T-helper 1 cell (primary cell): ENCODE results near the gene KRTAP3-2.

ENCODE experiments used
- DNase-seq, 5 donors: peaks; one replicate each; pipeline ENCODE4 v3.0.0-alpha.2; 2012 to 2020

The KRTAP3-2 gene

DNA sequence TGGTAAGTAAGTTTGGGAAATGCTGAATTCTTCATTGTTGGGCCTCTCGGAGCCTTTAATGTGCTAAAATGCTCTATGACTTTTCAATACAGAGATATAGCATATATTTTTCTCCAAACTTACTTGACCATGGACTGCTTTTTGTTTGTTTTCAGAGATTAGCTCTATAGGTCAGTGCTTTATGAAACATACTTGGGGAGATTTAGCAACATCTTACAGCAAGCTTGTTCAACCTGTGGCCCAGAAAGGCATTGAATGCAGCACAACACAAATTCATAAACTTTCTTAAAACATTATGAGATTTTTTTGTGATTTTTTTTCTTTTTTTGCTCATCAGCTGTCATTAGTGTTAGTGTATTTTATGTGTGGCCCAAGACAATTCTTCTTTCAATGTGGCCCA lies 10.2 kb upstream of the KRTAP3-2 start:
- DNase-seq: no peak

DNA sequence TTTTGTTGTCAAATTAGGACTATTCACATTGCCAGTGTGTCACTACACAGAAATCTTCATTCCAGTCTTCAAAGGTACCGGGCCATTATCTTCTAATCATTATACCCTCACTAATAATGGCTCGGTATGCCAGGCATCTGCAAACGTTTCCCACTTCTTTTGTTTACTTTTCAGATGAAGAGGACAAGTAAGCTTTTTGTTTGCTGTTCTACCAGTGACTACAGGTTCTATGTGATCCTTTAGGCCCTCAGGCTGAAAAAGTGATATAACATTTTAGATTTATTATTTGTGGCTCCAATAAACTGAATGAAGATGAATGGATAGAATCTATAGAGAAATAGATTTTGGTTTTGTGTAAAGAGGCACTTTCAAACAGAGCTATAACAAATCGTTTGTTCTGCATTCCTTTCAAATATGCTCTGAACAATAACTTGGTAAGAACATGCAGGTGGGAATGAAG lies 9.6 kb upstream of the KRTAP3-2 start:
- DNase-seq: no peak

DNA sequence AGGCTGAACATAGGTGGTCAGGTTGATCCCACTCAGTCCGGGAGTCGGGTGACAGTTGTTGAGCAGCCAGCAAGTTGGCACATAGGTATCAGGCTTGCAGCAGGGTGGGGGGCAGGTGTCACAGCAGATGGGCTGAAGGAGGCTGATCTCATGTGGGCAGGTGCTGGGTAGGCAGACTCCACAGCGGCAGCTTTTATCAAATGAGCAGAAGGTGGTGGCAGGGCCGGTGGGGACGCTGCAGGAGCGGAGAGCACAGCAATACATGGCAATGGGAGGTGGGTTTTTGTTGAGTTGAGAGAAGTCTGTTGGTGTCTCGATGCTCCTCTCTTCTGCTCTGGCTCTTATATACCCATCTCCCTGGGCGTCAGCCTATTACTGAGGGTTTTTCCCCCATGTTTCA lies 9.1 kb upstream of the KRTAP3-2 start, which contains the start of gene KRTAP3-1:
Gene KRTAP3-1, minus strand, starts transcription at position 318 of the 400 bp plus-strand sequence. Its CDS starts 54 bp downstream, at position 264.
- no peak for DNase-seq

DNA sequence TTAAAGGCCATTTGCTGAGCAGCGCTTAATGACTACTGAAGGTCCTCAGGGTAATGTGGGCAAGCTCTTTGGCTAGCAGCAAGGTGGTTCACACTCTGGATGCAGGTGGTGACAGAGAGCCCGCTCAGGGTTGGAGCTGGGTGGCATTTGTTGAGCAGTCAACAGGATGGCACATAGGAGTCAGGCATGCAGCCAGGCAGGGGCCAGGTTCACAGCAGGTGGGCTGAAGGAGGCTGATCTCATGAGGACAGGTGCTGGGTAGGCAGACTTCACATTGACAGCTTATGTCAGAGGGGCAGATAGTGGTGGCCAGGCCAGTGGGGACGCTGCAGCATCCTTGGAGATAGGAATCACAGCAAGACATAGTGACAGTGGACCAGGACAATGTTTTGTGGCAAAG lies 4.7 kb upstream of the KRTAP3-2 start:
- DNase-seq: no peak

DNA sequence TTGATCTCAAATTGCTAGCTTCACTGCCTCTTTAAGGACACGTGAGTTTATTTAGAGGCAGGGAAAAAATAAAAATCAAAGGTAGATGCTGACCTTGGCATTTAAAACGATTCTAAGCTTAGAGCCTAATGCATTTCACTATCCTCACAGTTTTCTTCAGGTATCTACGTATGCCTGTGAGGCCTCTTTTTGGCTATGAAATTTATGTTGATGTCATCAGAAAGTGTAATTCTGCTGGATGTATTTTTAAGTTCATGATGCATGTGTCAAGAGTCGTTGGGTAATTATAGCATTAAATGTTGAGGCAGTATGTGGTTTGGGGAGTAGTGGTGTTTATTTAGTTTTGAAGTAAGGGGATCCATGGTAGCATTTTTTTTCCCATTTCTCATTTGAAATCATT lies 4.2 kb upstream of the KRTAP3-2 start:
- DNase-seq: no peak

DNA sequence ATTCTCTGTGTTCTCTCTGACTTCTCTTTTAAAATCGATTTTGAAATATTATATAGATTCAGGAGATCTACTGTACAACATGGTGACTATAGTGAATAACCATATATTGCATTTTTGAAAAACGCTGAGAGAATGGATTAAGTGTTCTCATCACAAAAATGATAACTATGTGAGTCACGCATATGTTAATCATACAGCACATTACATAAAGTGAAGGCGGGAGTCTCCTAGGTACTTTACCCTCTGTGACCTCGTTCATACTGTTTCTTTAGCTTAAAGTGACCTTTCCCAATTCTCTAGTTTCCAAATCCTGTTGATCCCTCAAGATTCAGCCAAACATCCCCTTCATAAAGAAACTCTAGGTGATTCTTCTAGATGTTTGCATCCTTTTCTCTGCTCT lies 3.1 kb upstream of the KRTAP3-2 start:
- no peak for DNase-seq

DNA sequence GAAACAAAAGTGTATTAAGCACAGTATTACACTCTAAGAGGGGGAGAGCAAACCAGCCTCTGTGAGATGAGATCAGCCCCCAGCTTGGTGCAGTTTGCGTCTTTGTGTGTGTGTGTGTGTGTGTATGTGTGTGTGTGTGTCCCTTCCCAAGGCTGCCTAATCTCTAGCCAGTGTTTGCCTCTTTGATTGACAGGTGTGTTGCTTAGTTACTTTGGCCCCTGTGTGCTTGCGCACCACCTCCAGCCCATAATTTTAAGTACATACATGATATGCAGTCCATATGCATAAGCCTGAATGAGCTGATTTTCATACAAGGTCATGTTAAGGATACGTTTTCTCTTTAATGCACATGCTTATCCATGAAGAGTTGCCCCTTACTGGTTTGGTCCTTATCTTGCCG lies 2.1 kb upstream of the KRTAP3-2 start:
- DNase-seq: no peak

DNA sequence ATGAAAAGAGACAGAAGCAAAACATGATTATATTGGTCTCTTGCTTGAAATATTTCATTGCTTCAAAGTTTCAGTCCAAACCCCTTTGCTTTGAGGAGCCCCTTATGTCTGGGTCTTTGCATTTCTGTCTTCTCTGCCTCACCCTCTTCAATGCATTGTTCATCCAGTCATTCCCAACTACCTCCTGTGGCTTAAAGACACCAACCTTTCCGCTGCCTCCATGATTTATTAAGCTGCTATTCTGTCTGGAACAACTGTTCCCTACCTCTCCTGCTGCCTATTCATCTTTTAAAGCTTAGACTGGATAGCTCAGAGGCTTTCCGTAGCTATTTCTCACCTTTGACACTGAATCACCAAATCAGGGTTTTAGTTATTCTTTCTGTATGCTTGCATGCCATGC lies 2.3 kb downstream of the KRTAP3-2 start:
- DNase-seq: no peak

DNA sequence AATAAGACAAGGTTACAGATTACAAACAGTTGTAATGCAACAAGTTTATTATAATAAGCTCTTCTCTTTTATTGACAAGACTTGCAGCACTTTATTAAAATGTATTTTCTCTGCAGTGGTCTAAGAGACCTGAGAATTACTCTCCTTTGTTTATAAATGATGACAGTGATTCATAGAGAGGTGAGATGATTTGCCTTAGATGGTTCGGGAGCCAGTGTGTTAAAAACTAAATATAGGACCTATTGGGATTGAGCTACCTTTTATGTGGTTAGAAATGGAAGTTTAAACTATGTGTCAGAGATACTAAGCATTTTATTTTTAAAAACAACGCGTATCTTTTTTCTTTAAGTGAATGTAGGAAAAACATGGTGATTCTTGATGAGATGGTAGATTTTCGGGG lies 2.9 kb downstream of the KRTAP3-2 start:
- DNase-seq: no peak

DNA sequence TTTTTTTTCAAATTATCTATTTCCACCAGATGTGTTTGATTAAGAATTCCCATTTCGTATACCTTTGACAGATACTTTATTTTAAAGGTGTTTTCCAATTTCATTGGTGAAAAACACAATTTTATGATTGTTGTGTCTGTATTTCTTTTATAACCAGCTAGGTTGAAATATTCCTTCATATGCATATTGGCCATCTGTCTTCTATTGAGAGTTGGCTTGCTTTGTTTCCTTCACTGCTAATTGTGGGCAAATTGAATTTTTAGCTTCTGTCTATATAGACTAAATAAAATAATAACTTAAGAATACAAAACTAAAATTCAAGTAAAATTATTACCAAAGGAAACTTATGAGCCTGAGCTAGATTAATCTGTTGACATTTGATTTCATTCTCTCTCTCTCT lies 4.6 kb downstream of the KRTAP3-2 start:
- DNase-seq: no peak

DNA sequence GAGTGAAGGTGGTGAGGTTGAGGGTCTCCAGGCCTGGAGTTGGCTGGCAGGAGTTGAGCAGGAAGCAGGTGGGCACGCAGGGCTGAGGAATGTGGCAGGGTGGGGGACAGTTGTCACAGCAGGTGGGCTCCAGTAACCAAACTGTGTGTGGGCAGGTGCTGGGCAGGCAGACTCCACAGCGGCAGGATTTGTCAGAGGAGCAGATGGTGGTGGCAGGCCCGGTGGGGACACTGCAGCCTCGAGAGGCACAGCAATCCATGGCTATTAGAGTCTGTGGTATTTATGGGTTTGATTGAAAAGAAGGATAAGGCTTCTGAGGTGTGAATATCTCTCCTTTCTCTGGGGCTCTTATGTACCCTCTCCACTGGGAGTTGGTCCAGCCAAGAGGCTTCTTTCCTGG lies 5.9 kb downstream of the KRTAP3-2 start, which contains the start of gene KRTAP3-3:
Gene KRTAP3-3, minus strand, starts transcription at position 326 of the 400 bp plus-strand sequence. Its CDS starts 67 bp downstream, at position 259.
- DNase-seq: no peak

DNA sequence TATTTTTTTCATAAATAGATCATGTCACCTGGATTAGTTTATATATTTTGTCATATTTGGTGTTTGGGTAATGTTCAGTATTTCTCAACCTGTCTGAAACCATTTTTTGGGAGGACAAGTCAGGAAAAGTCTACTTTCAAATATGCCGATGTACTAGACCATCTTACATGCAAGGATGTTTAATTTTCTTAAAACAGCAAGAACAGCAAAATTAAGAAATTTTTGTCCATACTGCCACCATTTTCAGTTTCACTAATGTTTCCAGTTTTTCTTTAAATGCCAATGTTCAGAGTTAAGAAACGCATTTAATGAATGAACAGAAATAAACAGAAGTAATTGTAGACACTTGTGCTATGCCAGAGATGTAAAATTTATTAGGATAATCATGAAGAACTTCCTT lies 6.6 kb downstream of the KRTAP3-2 start:
- DNase-seq: no peak

DNA sequence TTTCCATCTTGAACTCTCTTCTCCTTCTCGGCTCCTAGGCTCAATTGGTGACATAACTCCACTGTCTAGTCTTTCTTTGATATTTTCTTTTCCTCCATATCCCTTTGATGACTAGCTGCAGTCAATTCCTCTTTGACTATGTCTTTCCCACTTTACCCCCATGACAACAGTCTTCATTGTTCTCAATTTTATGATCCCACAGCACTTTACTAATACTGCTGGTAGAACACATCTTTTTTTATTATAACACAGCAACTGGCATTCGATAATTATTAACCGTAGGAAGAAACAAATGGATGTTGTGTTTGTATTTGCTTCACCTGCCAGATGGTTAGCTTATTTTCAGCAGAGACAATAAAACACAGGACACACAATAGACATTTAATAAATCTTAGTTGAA lies 7.0 kb downstream of the KRTAP3-2 start:
- no peak for DNase-seq

DNA sequence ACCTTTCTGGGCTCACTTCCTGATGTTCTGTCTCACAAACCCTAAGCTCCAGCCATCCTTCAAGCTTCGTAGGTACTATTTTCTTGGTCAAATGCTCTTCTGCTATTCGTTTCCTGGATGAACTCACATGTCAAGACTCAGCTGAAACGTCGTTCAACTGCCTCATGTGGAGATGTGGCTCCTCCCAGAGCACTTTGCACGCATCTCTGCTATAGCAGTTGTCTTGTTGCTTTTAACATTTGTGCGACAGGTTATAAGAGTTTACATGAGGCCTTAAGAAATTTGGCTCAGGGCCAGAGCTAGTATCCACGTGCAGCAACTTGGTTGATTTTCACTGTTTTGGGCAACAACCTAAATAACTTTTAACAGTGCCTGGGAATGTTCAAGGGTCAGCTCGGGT lies 12.8 kb downstream of the KRTAP3-2 start:
- no peak for DNase-seq

DNA sequence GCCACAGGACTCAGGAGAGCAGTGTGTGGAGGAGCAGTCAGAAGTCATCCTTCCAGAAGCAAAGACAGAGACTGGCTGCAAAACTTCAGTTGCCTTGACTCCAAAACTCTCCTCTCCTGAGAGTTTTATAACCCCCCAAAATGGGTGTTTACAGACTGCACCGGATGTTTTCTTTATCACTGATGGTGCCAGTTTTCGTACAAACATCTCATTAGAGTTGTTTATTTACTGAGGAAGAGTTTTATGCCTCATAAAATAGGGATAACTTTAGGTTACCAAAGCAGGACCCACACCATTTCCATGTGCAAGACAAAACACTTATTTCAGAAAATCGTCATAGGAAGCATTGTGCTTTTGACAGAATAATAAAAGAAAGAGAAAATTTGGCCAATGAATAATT lies 15.5 kb downstream of the KRTAP3-2 start, which contains the start of gene KRT40:
Gene KRT40, minus strand, starts transcription at position 101 of the 400 bp plus-strand sequence. Its CDS starts 53 bp downstream, at position 48.
- no peak for DNase-seq

DNA sequence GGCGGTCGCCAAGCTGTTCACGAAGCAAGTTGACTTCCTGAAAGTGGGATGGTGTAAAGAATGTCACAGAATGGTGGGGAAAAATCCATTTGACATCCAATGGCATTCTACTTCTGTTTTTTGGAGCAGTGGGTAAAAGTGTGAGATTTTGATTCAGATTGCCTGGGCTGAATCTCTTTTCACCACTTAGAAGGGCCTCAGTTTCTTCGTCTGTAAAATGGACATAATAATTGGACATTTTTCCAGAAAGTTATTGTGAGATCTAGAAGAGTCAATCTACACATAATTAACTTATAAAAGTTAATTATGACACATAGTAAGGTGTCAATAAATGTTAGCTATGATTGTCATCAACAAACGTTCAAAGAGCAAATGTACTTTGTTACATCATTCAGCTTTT lies 18.6 kb downstream of the KRTAP3-2 start:
- no peak for DNase-seq

DNA sequence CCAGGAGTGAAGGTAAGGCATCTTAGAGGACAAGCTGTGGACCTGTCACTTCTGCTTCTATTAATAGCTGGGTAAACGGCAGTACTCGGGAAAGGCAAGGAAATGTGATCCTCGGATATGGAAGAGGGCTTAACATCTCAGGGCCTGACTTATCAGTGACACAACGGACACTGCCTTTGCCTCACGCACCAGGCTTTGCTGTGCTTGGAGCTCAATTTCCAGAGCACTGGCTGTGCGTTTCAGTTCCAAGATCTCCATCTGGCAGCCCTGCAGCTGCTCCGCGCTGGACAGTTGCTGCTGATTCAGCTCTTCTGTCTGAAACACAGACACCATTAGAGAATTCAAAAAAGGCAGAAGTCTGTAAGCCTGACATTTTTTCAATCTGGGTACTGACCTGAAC lies 19.1 kb downstream of the KRTAP3-2 start:
- no peak for DNase-seq

DNA sequence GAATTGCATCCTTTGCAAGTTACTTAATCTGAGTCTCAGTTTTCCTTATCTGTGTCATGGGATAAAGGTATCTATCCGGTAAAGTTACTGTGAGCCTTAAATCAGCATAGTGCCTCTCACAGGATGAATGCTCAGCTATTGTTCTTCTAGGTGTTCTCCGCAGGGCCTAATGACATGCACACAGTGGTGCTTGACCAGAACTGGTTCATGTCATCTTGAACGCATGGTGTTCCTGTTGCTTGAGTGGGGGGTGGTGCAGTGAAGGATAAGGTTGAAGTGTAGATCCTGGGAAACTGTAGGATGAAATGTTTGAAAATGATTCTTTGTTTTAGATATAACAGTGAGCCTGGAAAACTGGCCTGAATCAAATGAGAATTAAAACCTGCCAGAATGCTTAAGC lies 19.6 kb downstream of the KRTAP3-2 start:
- no peak for DNase-seq

DNA sequence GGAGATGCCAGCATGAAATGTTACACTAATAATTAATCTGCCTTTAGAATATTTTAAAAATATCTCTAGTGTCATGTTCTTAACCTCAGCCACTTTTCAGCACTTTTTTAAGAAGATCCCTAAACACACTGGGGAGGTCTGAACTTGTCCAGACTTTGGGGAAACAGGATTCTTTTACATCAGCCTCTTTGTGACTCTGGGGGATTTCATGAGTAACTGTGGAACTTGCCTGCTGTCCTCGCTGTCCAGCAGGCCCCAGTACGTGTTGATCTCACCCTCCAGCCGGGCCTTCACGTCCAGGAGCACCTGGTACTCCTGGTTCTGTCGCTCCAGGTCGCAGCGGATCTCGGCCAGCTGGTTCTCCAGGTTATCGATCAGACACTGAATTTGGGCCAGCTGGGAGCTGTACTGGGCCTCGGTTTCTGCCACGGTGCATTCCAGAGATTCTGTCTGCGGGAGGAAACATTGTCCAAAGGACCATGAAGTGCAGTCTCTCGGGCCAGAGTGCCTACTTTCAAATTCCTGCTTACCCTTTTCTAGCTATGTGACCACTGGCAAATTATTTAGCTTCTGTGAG lies 21.0 kb downstream of the KRTAP3-2 start:
- no peak for DNase-seq

DNA sequence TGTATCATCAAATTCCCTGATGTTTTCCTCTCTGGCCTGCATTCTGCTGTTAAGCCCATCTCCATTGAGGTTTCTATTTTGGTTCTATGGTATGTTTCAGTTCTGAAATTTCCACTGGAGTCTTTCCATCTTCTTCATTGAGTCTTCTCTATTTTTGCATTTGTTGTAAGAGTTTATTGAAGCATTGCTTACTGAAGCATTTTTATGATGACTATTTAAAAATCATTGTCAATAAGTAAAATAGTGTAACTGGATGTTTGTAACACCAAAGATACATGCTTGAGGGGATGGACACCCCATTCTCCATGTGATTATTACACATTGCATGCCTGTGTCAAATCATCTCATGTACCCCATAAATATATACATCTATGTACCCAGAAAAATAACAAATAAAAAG lies 24.2 kb downstream of the KRTAP3-2 start:
- DNase-seq: no peak

DNA sequence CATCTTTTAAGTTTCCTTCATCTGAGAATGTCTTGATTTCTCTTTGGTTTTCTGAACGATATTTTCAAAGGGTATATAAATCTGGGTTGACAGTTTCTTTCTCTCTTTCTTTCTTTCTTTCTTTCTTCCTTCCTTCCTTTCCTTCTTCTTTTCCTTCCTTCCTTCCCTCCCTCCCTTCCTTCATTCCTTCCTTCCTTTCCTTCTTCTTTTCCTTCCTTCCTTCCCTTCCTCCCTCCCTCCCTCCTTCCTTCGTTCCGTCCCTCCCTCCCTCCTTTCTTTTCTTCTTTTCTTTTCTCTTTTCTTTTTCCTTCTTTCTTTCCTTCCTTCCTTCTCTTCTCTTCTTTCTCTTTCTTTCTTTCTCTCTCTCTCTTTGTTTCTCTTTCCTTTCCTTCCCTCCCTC lies 25.3 kb downstream of the KRTAP3-2 start:
- DNase-seq: no peak

DNA sequence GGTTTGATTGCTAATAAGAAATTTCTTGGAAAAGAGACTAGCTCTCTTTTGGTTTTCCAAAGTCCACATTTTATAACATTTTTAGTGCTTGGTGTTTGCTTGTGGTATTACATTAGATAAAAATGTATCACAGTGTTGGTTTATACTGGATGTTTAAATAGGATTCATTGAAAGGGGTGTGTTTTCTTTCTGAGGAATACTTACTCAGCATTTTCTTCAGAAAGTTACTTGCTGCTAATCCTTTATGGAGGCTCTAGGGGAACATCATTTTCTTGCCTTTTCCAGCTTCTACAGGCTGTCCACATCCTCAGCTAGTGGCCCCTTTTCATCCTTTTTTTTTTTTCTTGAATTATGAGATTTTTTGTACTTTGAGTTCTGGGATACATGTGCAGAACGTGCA lies 32.1 kb downstream of the KRTAP3-2 start:
- no peak for DNase-seq

DNA sequence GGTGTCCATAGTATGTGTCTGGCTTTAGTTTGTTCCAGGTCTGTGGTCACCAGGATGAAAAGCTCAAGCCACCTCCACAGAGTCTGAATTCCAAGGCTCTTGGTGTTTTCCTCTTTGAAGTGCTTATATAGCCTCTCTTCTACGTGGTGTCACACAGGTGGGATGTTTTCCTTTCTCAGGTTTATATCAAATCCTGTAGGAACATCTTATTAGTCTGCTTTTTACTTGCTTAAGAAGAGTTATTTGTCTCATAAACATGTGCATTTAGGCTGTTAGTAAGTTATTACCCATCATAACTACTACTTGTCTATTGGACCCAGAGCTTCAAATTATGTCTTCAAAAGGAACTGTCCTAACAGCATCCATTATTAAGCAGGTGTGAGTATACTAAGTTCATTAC lies 32.9 kb downstream of the KRTAP3-2 start, which contains the start of gene KRT39:
Gene KRT39, minus strand, starts transcription at position 101 of the 400 bp plus-strand sequence. Its CDS starts 92 bp downstream, at position 9.
- no peak for DNase-seq

DNA sequence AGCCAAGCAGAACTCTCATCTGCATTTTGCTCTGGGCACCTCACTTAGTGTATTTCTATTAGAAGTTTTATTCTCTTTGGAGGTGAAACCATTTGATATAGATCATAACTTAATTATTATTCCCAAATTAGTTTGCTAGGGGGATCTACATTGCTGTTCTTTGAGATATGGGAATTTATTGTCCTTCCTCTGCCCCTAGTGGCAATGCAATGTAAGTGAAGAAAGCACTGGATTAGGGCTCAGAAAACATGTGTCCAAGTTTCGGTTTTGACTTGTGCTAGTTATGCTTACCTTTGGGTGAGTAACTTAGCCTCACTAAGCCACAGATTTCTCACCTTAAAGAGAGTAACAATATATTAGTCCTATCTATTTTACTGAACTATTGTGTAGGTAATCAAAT lies 35.9 kb downstream of the KRTAP3-2 start:
- DNase-seq: no peak

DNA sequence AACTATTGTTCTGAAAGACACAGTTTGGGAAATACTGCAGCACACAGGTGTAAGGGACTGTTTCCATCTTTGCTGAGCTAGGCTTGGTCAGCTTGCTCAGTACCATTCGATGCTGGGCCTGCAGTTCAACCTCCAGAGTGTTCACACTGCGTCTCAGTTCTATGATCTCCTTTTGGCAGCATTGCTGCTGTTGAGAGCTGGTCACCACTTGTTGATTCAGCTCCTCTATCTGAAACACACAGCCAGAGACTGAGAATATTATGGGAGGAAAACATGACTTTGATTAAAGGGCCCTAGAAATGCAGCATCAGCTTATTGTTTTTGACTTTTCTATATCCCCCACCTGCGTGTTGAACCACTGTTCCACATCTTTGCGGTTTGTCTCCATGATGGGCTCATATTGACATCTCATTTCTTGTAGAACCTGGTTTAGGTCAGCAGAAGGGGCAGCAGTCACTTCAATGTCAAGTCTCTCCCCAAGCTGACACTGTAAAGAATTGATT lies 37.6 kb downstream of the KRTAP3-2 start:
- no peak for DNase-seq
